Activated CD4-positive, alpha-beta T cell treated with anti-CD3 and anti-CD28 coated beads, Interleukin-2, amount 10 ng/mL, durations not matched to agents 24 days and 14 days (primary cell): ENCODE measurements around the gene ATP5ME. TPM values are rescaled to one million over a fixed set of nuclear protein-coding genes. Genes with fewer than 3 reads are reported as not detected.
"Not testable (repeated sequence)": the region's sequence is repeated elsewhere in the genome, so short reads cannot be mapped to it uniquely, and the experiment has no call there.

Experiments
- DNase-seq: peaks from one replicate; pipeline ENCODE4 v3.0.0; 2022
- H3K27ac Mint-ChIP-seq: one replicate; pipeline ENCODE4 v1.8.0; 2022; ENCODE audit warnings: mild to moderate bottlenecking, mixed read lengths
- H3K27me3 Mint-ChIP-seq: one replicate; pipeline ENCODE4 v1.8.0; 2022; ENCODE audit warnings: mixed read lengths
- H3K36me3 Mint-ChIP-seq: one replicate; pipeline ENCODE4 v1.8.0; 2022; ENCODE audit warnings: low read depth, mild to moderate bottlenecking, mixed read lengths
- H3K4me1 Mint-ChIP-seq: one replicate; pipeline ENCODE4 v1.8.0; 2021; ENCODE audit warnings: mixed read lengths
- H3K4me3 Mint-ChIP-seq: one replicate; pipeline ENCODE4 v1.8.0; 2022; ENCODE audit warnings: mild to moderate bottlenecking, moderate library complexity, mixed read lengths
- H3K9me3 Mint-ChIP-seq: one replicate; pipeline ENCODE4 v1.8.0; 2021; ENCODE audit warnings: mixed read lengths
- intact Hi-C: fragments of 100-400 bp; cut with micrococcal nuclease; formaldehyde crosslinking; loops from one replicate; pipeline ENCODE4 v1.15.1; 2023
- total RNA-seq: library from RNA; stranded (reverse); gene quantifications from 2 replicates; pipeline ENCODE4 v1.2.3, GENCODE V29; 2022

Gene ATP5ME
- total RNA-seq, 1 donor from 2014 or later = 232 TPM

DNA sequence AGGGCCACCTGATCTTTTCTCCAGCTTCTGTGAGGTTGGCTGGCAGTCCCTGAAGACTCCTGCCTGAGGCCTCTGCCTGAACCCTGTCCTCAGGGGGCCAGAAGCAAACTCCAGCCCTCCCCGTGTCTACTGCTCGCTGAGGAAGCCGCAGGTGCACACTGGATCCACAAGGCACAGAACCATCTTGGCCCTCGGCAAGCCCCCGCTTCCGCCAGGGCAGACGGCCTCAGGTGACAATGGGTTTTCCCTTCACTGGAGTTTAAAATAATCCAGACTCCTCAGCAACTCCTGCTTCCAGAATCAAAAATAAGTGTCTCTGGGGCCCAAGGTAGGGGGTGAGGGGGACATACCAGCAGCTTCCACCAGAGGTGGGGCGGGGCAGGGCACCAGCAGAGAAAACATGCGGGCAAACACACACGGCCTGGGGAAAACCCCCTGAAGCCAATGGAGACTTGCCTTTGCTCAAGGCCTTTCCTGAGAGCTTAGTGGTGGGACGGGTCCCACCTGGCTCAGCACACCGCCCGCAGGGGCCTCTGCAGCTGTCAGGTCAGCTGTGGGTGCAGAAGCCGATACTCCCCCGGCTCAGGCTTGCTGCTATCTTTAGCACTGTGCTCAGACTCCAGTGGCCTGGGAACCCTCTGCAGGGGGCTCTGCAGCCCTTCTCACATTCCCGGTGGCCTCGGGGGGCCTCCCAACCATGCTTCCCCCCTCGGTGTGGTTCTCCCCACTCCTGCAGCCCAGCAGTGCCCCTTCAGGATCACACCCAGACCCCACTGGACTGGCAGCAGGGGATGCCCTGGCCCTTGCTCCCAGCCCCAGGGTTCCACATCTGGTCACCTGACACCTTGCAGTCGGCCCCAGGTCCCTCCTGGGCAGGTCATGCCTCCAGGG, 2.1 kb upstream of the ATP5ME start:
- Mint-ChIP-seq H3K36me3 (peaks cover 13% of the 10 kb centered on the region), H3K9me3 (no peaks in the 10 kb centered on the region), H3K27me3 (no peaks in the 10 kb centered on the region), H3K4me3 (peak overlapping the region; percentile 88), H3K27ac (peak overlapping the region; percentile 91), H3K4me1 (peaks cover 8% of the 10 kb centered on the region)
- DNase-seq = no peak
- intact Hi-C loops = loop anchor here (2.0 to 10.0 kb wide), 3 partner anchors 29 to 257 kb away; partner anchors contain the start of genes GAK, PCGF3 and TMEM175

DNA sequence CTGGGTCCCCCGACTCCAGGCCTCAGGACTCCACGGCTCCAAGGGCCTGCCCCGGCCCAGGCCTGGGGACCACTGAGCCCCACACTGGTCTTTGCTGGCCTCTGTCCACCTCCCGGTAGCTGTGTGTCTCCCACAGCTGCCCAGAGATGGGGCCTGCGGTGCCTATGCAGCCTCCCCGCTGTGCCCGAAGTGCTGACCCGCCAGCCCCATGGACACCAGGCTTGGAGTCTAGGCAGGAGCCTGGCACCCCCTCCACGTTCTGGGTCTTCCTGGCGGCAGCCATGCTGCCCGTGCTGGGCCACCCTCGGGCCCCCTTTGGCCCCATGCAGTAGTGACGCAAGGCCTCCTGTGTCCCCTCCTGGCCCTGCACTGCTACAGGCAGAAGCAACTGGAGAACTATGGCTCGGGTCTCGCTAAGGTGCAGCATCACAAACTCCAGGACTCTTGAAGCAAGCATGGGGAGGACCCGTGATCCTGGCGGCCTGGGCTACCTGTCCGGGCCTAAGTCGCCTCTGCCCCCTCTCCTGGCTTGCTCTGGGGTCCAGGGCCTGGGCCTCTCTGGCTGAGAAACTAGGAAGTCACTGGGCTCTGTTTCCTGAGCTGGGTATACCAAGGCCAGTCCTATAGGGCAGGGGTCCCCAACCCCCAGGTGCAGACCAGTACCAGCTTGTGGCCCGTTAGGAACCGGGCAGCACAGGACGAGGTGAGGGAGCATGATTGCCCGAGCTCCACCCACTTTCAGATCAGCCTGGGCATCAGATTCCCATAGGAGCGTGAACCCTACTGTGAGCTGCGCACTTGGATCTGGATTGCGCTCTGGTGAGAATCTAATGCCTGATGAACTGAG, 1.2 kb upstream of the ATP5ME start:
- peak overlapping the region; percentile 88 for H3K4me3 Mint-ChIP-seq
- peak; percentile 64 for DNase-seq
- no peaks in the 10 kb centered on the region for H3K9me3 Mint-ChIP-seq
- no peaks in the 10 kb centered on the region for H3K27me3 Mint-ChIP-seq
- H3K4me1 Mint-ChIP-seq = peaks cover 8% of the 10 kb centered on the region
- intact Hi-C loops = loop anchor here (2.0 to 10.0 kb wide), 3 partner anchors 30 to 258 kb away; partner anchors contain the start of genes GAK, PCGF3 and TMEM175
- H3K36me3 Mint-ChIP-seq = peaks cover 22% of the 10 kb centered on the region
- peak overlapping the region; percentile 91 for H3K27ac Mint-ChIP-seq

DNA sequence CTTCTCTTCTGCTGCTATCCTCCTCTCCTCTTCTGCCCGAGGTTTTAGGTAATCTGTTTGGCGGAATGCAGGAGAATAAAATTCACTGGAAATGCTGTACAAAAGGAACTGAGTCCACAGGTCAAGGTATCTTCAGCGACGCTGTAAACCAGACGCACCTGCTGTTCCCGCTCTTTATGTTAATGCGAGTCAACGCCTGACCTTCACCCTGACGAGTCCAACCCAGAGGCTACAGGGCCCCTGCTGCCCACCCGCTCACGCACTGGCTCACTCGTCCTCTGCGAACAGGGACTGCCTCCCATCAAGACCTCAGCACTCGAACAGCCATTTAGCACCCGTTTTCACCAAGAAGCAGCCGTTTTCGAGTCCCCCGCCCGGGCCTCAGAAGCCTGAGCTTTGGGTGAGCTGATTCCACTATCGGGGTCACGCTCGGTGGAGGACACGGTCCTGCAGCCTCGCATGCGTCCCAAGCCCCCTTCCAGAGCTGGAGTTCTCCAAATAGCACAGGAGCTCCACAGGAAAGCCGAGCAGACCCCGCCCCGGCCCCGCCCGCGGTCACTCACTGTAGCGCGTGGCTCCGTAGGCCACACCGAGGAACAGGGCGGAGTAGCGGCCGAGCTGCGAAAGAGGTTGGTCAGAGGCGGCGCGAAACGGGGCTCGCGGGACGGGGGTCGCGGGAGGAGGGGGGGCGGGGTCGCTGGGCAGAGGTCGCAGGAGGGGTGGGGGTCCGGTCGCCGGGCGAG, 556 bp downstream of the ATP5ME start:
- Mint-ChIP-seq H3K36me3 (peaks cover 24% of the 10 kb centered on the region), H3K27me3 (no peaks in the 10 kb centered on the region), H3K9me3 (no peaks in the 10 kb centered on the region), H3K4me1 (peaks cover 8% of the 10 kb centered on the region), H3K4me3 (peak overlapping the region; percentile 88), H3K27ac (peak overlapping the region; percentile 84)
- intact Hi-C loops = loop anchor here (1.0 to 10.0 kb wide), 10 partner anchors 9 to 429 kb away; partner anchors contain the start of genes GAK, IDUA, PCGF3 and PIGG
- DNase-seq = peak; percentile 76

DNA sequence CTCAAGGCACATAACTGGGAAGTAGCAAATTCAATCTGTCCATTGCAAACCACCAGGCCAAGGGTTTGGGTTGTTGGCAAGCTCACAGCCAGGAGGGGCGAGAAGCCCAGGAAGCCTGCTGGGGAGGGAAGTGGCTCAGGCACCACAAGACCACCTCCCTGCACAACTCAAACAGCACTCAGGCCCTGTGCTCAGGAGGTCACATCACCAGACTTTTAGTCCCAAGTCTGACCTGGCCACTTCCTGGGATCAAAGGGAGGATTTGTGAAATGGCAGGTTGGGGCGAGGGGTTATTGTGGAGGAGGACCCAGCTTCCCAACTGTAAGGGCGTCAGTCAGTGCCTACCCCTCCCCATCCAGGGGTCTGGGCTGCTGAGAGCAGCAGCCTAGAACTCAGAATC, 2.3 kb downstream of the ATP5ME start:
- no peaks in the 10 kb centered on the region for H3K27me3 Mint-ChIP-seq
- peaks cover 24% of the 10 kb centered on the region for H3K36me3 Mint-ChIP-seq
- DNase-seq = no peak
- intact Hi-C loops = loop anchor here (5.0 to 10.0 kb wide), 3 partner anchors 111 to 316 kb away; partner anchors contain the start of gene IDUA
- no peaks in the 10 kb centered on the region for H3K9me3 Mint-ChIP-seq
- H3K27ac Mint-ChIP-seq = no peak overlapping the region
- peaks cover 8% of the 10 kb centered on the region for H3K4me1 Mint-ChIP-seq
- H3K4me3 Mint-ChIP-seq = no peak overlapping the region

DNA sequence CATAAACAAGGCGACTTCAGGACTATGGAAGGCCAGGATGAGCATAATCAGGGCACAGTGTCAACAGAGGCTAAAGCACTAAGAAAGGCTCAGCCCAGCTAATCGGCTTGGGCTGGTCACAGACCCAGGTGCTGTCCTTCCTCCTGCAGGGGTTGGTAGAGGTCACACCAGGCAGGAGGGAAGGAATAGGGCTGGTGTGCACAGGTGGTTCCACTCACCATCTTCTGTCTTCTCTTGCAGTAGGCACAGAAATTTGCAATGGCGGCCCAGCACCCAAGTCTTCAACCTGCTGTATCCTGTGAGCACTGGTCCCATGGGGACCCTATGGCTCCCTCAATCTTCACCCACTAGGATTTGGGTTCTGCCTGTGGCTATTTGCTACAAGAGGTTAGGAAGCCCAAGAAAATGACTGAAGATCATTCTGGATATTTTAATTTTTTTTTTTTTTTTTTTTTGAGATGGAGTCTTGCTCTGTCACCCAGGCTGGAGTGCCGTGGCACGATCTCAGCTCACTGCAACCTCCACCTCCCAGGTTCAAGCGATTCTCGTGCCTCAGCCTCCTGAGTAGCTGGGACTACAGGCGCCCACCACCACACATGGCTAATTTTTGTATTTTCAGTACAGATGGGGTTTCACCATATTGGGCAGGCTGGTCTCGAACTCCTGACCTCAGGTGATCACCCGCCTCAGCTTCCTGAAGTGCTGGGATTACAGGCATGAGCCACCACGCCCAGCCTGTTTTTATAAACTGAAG, 4.1 kb downstream of the ATP5ME start:
- not testable (repeated sequence) for DNase-seq, H3K27me3 Mint-ChIP-seq, H3K9me3 Mint-ChIP-seq, H3K27ac Mint-ChIP-seq, H3K4me3 Mint-ChIP-seq, H3K4me1 Mint-ChIP-seq
- intact Hi-C loops = loop anchor here (5.0 to 10.0 kb wide), 3 partner anchors 112 to 317 kb away; partner anchors contain the start of gene IDUA
- H3K36me3 Mint-ChIP-seq = peaks cover 22% of the 10 kb centered on the region

DNA sequence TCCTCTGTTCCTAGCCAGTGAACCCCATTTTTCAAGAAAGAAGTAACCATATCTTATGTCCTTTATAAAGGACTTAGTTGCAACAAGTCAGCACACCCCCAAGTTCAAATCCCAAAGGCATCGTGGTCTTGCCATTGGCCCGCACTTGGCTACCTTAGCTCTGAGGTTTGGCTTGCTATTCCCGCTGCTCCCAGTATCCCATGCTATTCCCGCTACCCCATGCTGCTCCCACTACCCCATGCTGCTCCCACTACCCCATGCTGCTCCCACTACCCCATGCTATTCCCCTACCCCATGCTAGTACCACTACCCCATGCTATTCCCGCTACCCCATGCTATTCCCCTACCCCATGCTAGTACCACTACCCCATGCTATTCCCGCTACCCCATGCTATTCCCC, 5.9 kb downstream of the ATP5ME start:
- DNase-seq, H3K9me3 Mint-ChIP-seq, intact Hi-C loops, H3K4me1 Mint-ChIP-seq, H3K27ac Mint-ChIP-seq, H3K27me3 Mint-ChIP-seq, H3K4me3 Mint-ChIP-seq: not testable (repeated sequence)
- peaks cover 17% of the 10 kb centered on the region for H3K36me3 Mint-ChIP-seq

DNA sequence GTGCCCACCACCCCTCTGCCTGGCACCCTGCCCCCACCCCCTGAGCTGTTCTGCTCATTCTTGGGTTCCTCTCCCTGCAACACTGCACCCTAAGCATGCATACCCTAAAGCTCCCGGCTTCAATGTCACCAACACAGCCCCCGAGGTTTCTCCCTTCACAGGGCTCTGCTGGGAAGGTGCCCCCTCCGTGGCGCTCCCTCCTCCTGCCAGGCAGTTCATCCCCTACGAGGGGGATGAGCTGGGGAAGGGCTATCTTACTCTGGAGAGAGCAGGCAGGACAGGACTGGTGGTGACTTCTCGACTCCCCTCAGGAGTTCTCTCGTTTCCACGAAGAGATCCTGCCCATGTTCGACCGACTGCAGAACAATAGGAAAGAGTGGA, 6.5 kb downstream of the ATP5ME start:
- intact Hi-C loops = no loop called here
- Mint-ChIP-seq H3K9me3 (no peaks in the 10 kb centered on the region), H3K4me1 (peaks cover 6% of the 10 kb centered on the region), H3K36me3 (peaks cover 14% of the 10 kb centered on the region), H3K27me3 (no peaks in the 10 kb centered on the region), H3K27ac (no peak overlapping the region), H3K4me3 (no peak overlapping the region)
- DNase-seq = no peak

DNA sequence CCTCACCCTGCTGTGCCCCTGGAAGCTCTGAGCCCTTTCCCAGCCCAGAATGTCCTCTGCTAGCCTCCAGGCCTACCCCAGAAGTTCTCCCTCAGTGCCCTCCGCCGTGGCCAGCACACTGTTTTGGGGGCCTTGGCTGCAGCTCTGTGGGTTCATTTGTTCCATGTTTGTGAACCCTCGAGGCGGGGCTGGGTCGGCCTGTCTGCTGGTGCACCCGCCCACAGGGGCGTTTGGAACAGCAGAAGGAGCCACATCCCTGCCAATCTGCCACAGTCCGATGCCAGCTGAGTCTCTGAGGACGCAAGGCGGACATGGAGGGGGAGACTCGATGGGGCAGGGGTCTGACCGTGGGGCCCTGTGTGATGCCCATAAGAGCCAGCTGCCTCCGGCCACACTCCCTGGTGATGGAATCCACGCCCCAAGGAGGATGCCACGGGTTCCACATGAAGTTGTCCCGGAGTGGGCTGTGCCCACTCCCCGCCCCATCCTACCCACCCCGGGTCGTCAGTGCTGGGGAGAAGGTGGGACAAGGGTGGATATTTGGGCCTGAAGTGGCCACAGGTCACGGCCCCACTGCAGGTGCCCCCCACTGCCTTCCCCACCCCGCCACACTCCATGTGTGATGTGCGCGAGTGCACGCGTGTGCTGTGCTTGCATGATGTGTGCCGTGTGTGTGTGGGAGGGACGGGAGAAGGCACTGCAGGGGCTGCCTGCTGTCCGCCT, 7.1 kb downstream of the ATP5ME start:
- no peaks in the 10 kb centered on the region for H3K9me3 Mint-ChIP-seq
- no peaks in the 10 kb centered on the region for H3K27me3 Mint-ChIP-seq
- H3K4me3 Mint-ChIP-seq = no peak overlapping the region
- H3K36me3 Mint-ChIP-seq = peaks cover 11% of the 10 kb centered on the region
- DNase-seq = no peak
- H3K27ac Mint-ChIP-seq = no peak overlapping the region
- intact Hi-C loops = no loop called here
- peaks cover 6% of the 10 kb centered on the region for H3K4me1 Mint-ChIP-seq

DNA sequence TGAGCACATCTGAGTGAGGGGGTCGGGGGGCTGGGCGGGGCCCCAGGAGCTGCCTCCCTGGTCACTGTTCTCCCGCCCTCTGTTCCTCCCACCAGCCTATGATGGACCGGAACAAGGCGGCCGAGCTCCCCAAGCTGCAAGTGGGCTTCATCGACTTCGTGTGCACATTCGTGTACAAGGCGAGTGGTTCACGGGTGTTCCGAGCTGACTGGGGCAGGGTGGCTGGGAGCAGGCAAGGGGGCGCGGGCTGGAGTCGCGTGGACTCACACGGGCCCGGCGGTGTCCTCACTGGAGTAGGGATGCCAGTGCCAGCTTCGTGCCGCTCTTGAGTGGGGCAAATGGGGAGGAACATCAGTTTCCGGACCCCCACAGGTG, 7.7 kb downstream of the ATP5ME start:
- Mint-ChIP-seq H3K4me3 (no peak overlapping the region), H3K27me3 (no peaks in the 10 kb centered on the region), H3K9me3 (no peaks in the 10 kb centered on the region), H3K27ac (no peak overlapping the region), H3K36me3 (peaks cover 11% of the 10 kb centered on the region), H3K4me1 (peaks cover 6% of the 10 kb centered on the region)
- intact Hi-C loops = no loop called here
- DNase-seq = no peak

DNA sequence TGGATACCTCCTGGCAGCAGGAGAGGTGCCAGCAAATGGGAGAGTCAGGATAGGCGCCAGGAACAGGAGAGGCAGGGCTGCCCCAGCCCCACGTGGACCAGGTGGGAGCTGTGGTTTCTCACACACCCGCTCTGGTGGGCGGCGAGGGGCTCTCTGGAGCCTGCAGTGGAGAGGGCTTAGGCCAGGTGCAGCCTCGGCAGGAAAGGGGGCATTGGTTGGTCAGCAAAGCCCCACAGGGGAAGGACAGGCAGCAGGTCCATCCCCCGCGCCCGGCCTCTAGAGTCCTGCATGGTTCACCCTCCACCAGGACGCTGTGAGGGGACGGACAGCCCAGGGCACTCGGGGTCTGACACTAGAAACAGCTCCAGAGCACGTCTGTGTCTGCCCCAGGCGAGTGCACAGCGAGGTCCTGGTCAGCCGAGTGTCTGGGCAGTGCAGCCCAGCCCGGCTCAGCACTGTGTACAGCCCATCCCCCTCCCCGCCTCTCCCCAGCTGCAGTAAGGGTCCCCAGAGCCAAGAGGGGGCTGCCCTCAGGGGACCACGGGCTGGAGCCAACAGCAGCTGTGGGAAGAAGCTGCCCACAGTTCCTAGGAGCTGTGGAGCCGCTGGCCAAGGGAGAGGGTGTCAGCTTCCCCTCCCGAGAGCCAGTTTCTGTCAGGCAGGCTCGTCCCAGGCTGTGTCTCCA, 8.2 kb downstream of the ATP5ME start:
- no peak for DNase-seq
- Mint-ChIP-seq H3K27ac (no peak overlapping the region), H3K4me1 (peaks cover 6% of the 10 kb centered on the region), H3K27me3 (no peaks in the 10 kb centered on the region), H3K36me3 (peaks cover 9% of the 10 kb centered on the region), H3K4me3 (no peak overlapping the region), H3K9me3 (peaks cover 2% of the 10 kb centered on the region)
- intact Hi-C loops = no loop called here

DNA sequence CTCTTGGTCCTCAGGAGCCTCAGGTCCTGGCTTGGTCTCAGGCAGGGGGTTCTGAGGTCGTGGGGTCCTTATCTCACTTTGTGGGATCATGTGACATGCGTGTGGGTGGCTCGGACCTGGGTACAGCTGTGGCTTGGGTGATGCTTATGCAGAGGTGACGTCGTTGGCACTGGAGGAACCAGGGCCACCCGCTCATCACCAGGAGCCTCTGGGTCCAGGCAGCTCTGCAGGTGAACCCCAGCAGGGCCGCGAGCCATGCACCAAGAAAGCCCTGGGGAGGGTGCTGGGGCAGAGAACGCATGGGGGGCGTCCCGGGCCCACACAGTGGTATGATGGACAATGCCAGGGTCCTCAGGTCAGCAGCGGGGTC, 8.7 kb downstream of the ATP5ME start:
- peaks cover 6% of the 10 kb centered on the region for H3K4me1 Mint-ChIP-seq
- peaks cover 8% of the 10 kb centered on the region for H3K36me3 Mint-ChIP-seq
- H3K4me3 Mint-ChIP-seq = no peak overlapping the region
- DNase-seq = no peak
- no peaks in the 10 kb centered on the region for H3K27me3 Mint-ChIP-seq
- peaks cover 4% of the 10 kb centered on the region for H3K9me3 Mint-ChIP-seq
- no peak overlapping the region for H3K27ac Mint-ChIP-seq
- intact Hi-C loops = no loop called here

DNA sequence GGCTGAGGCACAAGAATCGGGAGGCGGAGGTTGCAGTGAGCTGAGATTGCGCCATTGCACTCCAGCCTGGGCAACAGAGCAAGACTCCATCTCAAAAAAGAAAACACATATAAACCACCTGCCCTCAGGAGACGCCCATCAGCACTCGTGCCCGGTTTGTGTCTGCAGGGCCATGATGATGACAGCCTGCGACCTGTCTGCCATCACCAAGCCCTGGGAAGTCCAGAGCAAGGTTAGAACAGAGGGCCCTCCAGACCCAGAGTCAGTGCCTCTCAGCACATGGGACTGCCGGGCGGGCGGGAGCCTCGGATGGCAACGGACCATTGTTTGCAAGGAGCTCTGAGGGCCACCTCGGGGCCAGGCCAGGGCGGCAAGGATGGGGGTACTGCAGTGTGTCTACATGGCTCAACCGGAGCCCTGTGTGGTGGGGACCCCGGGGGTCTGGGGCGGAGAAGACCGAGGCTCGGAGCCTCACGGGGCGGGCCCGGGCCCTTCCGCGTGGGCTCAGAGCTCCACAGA, 9.3 kb downstream of the ATP5ME start:
- intact Hi-C loops = loop anchor here (1.0 to 5.0 kb wide), 2 partner anchors 10 to 62 kb away; partner anchors contain the start of genes ATP5ME and MYL5
- no peaks in the 10 kb centered on the region for H3K27me3 Mint-ChIP-seq

More for the DNA sequence above, 9.3 kb downstream of the ATP5ME start:
- peak overlapping the region; percentile 83 for H3K4me3 Mint-ChIP-seq
- DNase-seq = no peak
- peaks cover 6% of the 10 kb centered on the region for H3K4me1 Mint-ChIP-seq
- H3K9me3 Mint-ChIP-seq = peaks cover 4% of the 10 kb centered on the region
- H3K36me3 Mint-ChIP-seq = peaks cover 7% of the 10 kb centered on the region
- peak overlapping the region; percentile 84 for H3K27ac Mint-ChIP-seq
